GM12801 (cell line): Measurements from ENCODE around the gene PALD1.

Experiments
- TF ChIP-seq, protein P1 (sequence below): IDR thresholded peaks from one replicate; pipeline ENCODE4 v1.5.1; 2011; ENCODE audit warnings: control low read depth; ENCODE audit not compliant: insufficient read length; ENCODE audit errors: extremely low read depth

Gene PALD1

DNA sequence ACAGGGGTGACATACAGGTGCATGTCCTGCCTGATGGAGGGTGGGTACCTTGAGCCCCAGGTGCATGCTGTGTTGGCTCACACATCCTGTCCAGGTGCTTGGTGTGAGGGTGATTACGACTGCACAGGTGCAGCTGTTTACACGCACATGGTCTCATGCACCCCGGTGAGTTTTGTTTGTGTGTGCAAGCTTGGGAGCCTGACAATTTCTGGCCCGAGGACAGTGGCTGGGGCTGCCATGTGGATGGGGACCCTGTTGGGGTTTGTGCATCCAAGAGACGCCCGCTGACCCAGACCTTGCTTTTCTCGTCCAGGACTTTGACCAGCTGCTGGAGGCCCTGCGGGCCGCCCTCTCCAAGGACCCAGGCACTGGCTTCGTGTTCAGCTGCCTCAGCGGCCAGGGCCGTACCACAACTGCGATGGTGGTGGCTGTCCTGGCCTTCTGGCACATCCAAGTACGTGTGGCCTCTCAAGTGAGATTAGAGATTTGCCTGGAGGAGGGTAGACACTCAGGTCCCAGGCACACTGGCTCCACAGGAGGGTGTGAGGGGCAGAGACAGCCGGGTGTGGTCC lies 62.3 kb downstream of the PALD1 start:
- TF ChIP-seq, protein P1, sequence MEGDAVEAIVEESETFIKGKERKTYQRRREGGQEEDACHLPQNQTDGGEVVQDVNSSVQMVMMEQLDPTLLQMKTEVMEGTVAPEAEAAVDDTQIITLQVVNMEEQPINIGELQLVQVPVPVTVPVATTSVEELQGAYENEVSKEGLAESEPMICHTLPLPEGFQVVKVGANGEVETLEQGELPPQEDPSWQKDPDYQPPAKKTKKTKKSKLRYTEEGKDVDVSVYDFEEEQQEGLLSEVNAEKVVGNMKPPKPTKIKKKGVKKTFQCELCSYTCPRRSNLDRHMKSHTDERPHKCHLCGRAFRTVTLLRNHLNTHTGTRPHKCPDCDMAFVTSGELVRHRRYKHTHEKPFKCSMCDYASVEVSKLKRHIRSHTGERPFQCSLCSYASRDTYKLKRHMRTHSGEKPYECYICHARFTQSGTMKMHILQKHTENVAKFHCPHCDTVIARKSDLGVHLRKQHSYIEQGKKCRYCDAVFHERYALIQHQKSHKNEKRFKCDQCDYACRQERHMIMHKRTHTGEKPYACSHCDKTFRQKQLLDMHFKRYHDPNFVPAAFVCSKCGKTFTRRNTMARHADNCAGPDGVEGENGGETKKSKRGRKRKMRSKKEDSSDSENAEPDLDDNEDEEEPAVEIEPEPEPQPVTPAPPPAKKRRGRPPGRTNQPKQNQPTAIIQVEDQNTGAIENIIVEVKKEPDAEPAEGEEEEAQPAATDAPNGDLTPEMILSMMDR = no peak

DNA sequence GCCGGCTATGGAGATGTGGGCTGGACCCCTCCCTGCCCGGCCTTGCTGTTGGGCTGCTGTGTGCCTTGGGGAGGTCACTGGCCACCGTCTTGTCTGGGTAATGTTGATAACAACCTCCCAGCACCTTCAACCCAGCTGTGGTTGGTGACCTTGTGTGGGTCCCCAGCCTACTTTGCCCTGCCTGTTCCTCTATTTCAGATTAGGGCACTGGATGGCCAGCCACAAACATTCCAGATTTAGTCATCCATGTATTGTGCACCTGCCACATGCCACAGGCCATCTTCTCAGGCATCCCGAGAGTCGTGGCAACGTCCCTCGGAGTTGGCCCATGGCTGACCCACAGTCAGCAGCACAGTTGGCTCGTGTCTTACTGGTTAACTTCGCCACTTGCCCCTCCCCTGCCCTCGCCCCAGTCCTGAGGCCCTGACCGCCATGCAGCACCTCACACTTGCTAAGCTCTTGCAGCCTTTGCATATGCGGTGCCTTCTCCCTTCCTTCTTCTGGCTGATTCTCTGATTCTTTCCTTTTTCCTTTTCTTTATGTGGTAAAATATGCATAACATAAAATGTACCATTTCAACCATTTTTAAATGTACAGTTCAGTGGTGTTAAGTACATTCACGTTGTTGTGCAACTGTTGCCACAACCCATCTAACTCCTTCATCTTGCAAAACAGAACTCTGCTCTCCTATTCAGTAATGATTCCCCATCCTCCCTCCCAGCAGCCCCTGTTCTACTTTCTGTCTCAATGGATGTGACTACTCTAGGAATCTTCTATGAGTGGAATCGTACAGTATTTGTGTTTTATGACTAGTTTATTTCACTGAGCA lies 63.4 kb downstream of the PALD1 start:
- TF ChIP-seq, protein P1 = no peak

DNA sequence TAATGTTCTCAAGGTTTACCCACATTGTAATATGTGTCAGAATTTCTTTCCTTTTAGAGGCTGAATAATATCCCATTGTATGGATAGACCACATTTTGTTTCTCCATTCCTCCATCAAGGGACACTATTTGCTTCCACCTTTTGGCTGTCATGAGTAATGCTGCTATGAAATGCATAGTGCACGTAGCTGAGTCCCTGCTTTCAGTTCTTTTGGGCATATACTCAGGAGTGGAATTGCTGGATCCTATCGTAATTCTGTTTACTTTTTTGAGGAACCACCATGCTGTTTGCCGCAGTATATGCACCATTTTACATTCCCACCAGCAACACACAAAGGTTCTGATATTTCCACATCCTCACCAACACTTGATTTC lies 64.0 kb downstream of the PALD1 start:
- TF ChIP-seq, protein P1 = no peak

DNA sequence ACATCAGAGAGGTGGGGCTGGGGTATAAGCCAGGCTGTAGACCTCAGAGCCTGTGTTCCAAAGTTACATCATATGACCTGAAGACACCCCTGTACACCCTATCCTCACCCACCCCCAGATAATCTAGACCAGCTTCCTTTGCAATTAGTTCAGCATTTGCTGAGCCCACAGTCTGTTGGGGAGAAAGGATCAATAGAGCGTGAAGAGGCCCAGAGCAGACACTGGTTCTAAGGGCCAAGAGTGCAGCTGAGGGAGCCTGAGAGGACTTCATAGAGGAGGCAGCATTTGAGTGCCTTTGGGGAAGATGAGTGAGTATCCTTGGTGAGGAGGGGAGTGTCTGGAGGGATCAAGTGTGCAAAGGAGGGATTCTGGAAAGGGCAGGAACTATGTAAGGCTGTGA lies 65.3 kb downstream of the PALD1 start:
- TF ChIP-seq, protein P1 = no peak

DNA sequence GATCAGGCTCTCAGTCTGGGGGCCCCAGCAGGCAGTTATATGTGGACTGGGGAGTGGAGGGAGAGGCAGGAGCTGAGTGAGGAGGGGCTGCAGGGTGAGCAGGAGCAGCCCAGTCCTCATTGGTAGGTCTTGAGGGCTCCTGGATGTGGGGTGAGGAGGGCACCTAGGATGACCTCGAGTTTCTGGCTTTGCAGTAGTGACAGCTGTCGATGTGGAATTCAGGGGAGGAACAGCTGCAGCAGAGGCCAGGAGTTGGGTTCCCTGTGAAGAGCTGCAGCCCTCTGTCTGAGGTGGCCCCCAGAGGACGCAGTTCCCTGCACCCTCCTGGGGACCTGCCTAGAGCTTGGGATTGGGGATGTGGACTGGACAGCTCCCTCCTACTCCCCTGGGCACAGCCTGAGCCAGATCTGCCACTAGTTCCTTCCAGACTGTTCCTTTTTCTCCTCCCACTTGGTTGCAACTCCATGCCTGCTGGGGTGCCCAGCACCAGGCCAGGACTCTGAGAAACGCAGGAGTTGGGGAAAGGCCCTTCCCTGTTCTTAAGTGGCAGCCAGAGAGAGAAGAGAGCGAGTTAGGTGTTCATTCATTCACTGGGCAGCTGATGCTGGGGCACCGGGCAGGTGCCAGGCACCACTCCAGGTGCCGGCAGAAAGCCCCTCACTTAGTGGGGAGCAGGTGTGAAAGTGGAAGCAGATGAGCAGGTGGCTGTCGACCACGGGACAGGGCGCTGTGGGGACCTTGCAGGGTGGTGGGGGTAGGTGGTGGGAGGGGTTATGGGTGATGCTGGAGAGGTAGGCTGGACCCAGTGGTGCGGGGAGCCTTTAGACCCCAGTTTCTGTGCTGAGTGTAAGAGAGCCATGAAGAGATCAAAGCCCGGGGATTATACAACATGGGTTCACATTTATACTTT lies 66.1 kb downstream of the PALD1 start:
- TF ChIP-seq, protein P1 = no peak

DNA sequence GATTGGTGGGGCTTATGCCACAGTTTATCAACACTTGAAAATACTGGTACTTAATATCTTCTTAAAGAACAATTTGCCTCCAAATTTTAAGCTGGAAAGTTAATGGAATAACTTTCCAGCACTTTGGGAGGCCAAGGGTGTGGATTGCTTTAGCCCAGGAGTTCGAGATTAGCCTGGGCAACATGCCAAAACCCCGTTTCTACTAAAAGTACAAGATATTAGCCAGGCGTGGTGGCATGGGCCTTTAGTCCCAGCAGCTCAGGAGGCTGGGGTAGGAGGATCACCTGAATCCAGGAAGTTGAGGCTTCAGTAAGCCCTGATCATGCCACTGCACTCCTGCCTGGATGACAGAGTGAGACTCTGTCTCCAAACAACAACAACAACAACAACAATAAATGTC lies 68.0 kb downstream of the PALD1 start:
- TF ChIP-seq, protein P1 = no peak

DNA sequence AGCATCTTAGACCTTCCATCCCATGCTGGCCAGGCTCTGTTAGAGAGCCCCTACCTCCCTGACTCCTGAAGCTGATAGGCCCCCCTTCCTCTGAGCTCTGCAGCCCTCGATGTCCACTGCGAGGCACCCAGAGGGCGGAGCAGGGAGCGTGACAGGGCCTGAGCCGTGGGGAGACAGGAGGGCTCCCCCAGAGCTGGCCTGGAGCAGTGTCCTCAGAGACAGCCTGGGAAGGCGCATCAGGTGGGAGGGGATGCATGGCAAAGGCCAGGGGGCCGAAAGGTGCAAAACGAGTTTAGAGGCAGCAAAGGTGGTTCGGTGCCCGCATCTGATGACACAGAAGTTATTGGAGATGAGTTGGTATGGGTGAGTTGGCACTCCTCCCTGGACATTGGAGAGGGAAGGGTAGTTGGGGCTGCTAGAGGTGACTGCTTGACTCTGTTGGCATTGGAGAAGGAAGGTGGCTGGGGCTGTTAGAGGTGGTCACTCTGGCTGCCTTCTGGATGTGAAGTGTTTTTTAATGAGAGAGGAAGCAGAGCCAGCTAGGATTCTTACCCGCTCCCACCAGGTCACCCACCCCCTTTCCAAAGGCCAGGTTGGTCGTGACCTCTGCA lies 70.9 kb downstream of the PALD1 start:
- TF ChIP-seq, protein P1 = no peak
